ENCODE results near the gene ANGEL1.

ANGEL1 gene

DNA sequence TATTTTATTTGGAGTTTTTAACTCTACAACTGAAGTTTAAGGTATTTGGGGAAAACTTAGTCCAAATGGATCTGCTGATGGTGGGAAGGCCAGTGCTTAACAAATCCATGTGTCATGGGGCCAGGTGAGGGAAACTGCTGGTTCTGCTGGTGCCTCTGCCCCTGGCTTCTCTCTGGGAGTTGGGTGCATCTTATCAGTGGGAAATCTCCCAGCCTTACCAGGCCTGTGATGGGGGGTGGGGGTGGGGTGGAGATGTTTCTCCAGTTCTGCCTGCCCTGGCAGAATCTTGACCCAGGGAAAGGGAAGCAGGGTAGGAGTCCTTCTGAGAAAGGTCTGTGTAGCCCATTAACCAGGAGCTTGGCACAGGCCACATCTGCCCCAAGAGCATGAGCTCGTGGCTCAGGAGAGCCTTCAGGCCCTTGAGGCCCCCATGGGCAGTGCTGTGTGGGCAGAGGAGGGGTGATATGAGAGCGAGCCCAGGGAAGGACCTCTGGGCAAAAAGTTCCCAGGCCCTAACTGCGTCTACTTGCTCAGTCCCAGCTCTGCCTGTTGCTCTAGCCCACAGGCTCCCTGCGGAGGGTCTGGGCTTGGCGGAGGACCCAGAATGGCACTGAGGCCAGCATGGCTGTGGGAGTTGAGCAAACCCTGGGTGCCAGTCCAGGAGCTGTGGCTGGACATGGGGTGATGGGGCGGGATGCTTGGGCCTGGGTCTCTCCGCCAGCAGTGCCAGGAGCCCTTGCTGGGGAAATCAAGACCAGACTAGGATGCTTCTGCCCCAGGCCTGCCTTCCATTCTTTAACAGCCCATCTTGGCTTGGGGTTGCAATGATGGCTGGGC lies 33.2 kb downstream of the ANGEL1 start:
- DNase-seq: no peak

GRCh38 chr14:76778546-76779215 lies 34.0 kb downstream of the ANGEL1 start:
- no peak for DNase-seq

GRCh38 chr14:76777721-76778120 lies 35.0 kb downstream of the ANGEL1 start:
- no peak for DNase-seq

- DNase-seq: no peak
Observed at GRCh38 chr14:76776428-76777251, 36.0 kb downstream of the ANGEL1 start.

DNA sequence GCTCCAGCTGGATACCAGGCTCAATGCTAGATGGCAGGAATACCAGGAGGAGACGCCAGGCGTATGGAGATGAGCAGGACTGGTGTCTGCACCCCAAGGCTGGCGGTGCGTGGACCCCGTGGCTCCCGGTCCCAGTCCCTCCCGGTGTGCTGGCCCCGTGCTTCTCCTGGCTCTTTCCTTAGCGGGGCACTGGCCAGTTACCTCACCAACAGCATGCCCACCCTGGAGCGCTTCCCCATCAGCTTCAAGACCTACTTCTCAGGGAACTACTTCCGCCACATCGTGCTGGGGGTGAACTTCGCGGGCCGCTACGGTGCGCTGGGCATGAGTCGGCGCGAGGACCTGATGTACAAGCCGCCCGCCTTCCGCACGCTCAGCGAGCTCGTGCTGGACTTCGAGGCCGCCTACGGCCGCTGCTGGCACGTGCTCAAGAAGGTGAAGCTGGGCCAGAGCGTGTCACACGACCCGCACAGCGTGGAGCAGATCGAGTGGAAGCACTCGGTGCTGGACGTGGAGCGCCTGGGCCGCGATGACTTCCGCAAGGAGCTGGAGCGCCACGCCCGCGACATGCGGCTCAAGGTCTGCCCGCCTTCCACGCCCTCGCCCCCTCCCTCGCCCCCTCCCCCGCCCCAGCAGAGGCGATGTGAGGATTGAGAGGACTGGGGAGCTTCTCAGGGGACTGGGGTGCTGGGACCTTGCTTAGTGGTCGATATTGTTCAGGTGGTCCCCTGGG lies 36.8 kb downstream of the ANGEL1 start:
- no peak for DNase-seq

DNA sequence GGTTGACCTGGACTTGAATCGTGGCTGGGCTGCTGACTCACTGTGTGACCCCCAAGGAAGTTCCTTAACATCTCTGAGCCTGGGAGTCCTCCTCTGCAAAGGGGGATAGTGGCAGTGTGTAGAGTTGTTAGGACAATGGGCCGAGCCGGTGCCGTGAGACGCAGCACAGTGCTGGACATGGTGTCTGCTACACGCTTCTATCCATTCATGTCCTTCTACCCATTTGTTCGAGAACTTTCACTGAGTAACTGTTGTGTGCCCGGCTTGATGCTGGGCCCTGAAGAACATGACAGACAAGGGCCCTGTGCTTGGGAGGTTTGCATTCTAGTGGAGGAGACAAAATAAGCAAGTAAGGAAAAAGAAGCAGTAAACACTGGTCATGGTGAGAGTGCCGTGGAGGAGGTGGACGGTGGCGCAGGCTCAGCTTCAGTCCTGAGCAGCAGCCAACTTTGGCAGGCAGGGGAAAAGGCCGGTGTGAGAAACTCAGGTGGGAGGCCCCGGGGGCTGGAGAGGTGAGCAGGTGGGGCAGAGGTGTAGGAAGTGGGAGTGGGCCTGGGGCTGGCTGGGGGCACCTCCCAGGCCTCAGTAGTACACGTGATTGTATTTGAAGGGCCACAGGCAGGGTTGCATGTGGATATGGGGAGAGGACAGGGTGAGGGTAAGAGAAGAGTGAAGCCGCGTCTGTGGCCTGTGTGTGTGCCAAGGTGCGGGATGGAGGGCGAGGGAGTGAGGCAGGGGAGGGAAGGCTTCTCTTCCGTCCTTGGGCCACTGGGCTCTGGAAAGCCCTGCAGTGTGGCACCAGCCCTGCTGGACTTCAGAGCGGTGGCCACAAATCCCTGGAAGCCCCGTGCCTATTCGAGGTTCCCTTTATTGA lies 37.6 kb downstream of the ANGEL1 start:
- DNase-seq: peak; percentile 12

DNA sequence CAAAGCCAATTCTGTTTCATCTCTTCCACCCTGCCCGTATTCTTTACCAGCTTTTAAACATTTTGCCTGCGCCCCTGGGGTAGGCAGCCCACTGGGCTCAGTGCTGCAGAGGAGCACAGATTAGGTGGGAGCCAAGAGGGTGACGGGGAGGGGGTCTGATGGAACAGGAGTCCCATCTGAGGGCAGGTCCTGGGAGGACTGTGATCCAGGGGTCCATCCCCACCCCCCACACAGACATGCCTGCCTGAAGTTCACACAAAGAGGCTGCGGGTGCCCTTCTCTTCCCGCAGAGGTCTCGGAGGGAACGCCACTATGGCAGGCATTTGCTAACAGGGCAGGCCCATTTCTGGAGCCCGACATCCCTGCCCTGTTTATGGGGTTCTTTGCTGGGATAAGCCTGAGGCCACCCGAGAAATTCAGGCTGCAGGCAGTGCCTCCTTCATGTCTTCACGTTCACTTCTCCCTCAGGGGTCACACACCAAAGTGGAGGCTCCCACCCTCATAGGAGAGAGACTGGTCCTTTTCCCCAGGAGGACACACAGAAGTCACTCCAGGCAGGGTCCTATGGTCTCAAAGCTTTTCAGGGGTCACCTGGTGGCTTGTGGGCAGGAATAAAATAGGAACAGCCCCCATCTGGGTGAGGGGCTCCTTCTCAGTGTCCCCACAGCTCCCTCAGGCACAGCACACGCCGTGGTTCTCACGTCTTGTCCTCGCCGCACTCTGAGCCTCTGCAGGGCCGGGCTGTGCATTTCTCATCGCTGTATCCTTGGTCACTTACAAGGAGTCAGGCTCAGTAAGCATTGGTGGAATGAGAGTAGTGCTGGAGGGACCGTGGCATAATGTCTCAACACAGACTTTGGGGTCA lies 38.5 kb downstream of the ANGEL1 start:
- DNase-seq: peak; percentile 5

GRCh38 chr14:76773188-76773885 lies 39.3 kb downstream of the ANGEL1 start:
- DNase-seq: peak; percentile 76

DNA sequence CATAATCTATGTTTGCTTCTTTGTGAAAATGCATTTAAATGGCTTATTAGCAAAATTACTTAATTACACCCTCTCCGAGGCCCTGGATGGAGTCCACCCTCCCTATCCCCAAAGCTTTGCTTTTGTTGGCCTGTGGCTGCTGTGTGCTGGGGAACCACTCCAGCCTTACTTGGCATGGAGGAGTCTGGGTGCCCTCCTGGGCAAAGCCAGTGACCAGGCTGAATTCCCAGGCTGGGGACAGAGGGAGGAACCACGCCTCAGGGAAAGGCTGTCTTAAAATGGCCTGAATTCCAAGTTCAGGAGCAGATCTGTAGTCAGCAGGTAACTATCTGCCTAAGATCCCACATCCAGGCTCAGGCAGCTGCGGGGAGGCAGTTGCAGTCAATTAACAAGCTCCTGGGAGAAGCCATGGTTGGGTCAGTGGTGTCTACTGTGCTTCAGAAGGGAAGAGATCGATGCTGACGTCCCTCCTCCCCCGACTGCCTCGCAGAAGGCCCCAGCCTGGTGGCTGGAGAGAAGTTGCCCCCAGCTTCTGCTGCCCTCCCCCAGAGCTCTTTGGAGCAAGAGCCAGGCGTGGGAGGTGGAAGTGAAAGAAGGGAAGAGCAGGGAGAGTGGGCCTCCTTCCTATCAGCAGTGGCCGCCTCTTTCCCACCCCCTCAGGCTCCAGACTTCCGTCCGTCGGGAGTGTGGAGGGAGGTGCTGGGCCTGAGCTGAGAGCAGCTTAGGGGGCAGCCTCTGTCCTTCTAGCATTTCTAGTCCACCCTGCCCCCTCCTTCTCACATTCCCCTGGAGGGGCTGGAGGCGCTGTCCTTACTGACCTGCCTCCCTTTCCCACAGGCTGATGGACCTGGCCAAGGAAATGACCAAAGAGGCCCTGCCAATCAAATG lies 40.1 kb downstream of the ANGEL1 start:
- DNase-seq: peak; percentile 22

GRCh38 chr14:76771437-76771980 lies 41.2 kb downstream of the ANGEL1 start:
- peak; percentile 13 for DNase-seq

- DNase-seq: peak; percentile 15
Observed at GRCh38 chr14:76770521-76771436, 41.9 kb downstream of the ANGEL1 start.

GRCh38 chr14:76769636-76770292 lies 42.9 kb downstream of the ANGEL1 start:
- DNase-seq: no peak

DNA sequence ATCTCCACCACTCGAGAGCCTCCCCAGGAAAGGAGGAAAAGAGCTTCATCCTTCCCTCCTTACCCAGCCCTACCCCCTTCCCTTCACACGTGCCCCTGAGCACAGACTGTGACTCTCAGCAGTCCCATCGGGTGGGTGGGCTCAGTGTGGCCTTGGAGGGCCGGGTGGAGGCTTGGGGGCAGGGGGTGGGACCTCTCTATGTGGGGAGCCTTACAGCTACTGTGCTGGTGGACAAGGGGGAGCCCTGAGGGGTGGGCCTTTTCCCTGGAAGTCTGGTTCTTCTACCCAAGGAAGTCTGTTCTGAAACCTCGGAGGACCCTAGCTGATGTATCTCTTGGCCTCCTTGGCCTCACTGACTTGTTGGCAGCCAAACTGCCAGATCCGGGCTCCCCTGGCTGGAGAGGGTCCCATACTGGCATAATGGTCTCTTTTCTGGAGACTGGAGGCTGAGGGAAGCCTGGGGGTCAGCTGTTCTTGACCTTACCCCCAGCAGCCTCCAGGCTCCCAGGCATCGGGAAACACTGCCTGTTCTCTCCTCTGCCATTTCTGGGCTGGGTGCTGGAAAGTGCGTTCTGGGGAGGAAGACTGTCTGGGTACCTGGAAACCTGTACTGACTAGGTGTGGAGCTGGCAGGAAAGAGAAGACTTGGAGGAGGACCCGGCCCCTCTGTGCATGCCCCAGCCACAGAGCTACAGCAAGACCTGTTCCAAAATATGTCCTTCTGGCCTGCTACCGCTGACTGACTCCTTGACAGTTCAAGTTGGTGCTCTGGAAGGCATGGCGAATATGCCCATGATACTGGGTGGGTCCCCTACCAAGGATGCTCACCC lies 43.8 kb downstream of the ANGEL1 start:
- DNase-seq: no peak

- peak; percentile 92 for DNase-seq
Observed at GRCh38 chr14:76767681-76768656, 44.7 kb downstream of the ANGEL1 start.

- DNase-seq: no peak
Observed at GRCh38 chr14:76765461-76765931, 47.2 kb downstream of the ANGEL1 start.

Data from CD4-positive, alpha-beta T cell treated with Interleukin-15 for 1 hour (primary cell).